Gastrocnemius medialis (tissue), 4 donors: Measurements from ENCODE around the gene SRBD1.

ENCODE experiments used
- CTCF ChIP-seq, 5 experiments: fragments of 450-650 bp in 3 of 5; fragments of 200-600 bp in 2 of 5; sonication (generic) in 2 of 5; IDR thresholded peaks in 4 of 5; conservative IDR thresholded peaks in 1 of 5; 1 replicate in 4 of 5; 2 replicates in 1 of 5; pipeline ENCODE4 v1.5.1; 2016 to 2019; ENCODE audit warnings: antibody characterized with exemption in 5 of 5, mild to moderate bottlenecking in 3 of 5, moderate library complexity in 3 of 5
- POLR2A ChIP-seq, 2 donors: fragments of 450-650 bp; IDR thresholded peaks; one replicate each; pipeline ENCODE4 v1.6.1; 2017; ENCODE audit warnings: antibody characterized with exemption in 2 of 2, mild to moderate bottlenecking in 2 of 2, moderate library complexity in 2 of 2

DNA sequence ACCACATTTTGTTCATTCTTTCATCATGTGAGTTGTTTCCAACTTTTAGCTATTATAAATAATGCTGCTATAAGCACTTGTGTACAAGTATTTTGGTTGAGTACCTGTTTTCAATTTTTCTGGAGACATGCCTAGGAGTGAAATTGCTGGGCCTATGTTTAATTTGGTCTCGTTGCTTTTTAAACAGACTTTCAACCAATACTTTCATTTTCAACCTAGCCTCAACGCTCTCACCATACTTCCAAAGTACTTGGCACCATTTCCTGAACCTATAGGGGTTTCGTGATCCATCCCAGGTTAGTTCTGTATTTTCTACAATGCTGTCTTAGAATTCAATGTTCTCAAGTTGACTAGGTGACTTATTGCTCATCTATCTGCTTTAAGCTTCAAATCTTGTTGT lies 126.1 kb downstream of the SRBD1 start:
- TF ChIP-seq CTCF (IDR thresholded peaks at IDR 0.05 in 4 of 5, conservative IDR thresholded peaks at IDR 0.05 in 1 of 5) (no peak), POLR2A (IDR thresholded peaks at IDR 0.05) (no peak)
